Stimulated activated CD8-positive, alpha-beta memory T cell treated with anti-CD3 and anti-CD28 coated beads, Interleukin-4, amount 100 ng/mL, for 24 hours (primary cell): ENCODE data around the gene CXCL10.
"Not testable (repeated sequence)": the region's sequence is repeated elsewhere in the genome, so short reads cannot be mapped to it uniquely, and the experiment has no call there.

ENCODE experiments used
- DNase-seq: peaks from one replicate; pipeline ENCODE4 v3.0.0-alpha.2; 2020; ENCODE audit warnings: low read depth

CXCL10 gene

DNA sequence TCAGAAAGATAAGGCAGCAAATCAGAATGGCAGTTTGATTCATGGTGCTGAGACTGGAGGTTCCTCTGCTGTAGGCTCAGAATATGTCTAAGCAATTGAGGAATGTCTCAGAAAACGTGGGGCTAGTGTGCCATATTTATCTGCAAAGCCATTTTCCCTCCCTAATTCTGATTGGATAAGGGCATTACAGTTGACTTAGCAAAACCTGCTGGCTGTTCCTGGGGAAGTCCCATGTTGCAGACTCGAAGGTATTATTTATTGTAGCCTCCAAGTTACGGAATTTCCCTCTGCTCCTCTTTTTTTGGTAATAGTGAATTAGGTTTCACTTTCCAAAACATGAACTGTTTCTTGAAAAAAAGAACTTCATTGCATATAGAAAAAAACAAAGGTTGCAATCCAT, at the start of gene CXCL10:
Gene CXCL10 (minus strand): TSS at position 109 of the 400 bp plus-strand sequence. CDS start 66 bp downstream, at position 43.
- no peak for DNase-seq

DNA sequence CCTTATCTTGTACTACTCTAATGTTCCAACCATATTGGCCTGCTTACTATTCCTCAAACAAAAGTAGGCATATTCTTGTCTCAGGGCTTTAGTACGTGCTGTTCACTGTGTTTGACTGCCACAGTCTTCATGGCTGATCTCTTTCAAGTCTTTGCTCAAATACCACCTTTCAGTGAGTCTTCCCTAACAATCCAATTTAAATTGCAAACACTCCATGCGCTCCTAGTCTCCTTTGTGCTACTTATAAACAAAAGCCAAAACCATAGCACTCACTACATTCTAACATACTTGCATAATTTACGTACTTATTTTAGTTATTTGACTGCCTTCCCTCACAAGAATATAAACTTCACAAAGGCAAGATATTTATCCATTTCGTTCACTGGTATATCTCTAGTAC, 49.5 kb upstream of the CXCL10 start:
- no peak for DNase-seq

DNA sequence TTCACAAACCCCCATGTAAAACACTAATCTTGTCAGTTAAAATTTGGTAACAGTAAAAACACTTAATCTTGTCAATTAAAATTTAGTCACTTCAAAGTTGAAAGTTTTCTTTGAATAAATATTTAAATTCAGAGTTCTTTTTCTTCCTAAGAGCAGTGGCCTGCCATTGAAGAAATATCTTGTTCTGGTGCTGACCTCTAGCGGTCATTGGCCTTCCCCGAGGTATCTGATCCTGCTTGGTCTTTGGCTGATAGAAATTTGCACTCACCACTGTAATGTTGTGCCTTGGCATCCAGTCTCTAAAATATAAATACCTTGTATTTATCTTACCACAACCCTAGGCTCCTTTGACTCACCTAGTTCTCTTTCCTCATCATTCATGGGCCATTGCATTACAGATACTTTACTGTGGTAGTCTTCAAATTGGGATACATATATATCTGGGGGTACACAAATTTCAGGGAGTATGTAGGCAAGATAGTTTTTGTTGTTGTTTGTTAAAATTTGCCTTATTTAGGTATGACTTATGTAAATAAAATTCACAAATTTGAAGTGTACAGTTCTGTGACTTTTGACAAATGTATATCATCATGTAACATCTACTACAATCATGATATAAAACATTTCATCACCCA, 44.5 kb upstream of the CXCL10 start:
- peak; percentile 51 for DNase-seq

DNA sequence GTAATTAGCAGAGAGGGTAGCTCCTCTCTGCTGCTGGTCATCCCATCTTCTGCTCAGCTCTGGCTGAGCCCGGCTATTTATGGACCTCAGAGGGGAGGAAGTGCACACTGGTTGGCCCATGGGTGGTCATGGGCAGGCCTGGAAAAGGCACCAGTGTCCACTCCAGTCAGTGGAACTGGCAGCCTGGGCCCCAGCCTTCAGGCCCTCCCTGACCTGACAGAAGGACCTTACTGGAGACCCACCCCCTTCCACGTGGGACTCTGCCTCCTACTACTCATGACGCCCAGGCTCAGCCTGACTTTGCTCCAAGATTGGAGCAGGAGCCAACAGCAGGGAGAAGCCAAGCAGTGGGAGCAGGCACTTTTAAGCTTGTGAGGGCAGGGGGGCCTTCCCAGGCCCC, 43.2 kb upstream of the CXCL10 start:
- no peak for DNase-seq

DNA sequence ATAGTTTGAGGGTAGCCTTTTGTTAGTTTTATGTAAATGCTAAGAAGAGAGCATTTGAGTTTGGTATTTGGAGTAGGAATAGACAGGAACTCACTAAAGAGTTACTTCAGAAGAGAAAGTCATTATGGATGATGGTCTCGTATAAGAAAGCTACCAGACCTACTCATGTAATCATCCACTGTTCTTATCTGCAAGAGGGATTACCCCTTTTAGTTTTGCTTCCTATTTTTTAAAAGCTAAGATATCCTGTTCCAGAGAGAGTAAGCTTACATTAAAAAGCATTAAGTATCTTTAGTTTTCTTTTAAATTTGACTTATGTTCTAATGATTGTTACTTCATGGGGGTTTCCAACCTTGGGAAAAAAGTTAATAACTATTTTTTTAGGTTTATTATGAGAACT, 38.7 kb upstream of the CXCL10 start:
- no peak for DNase-seq

DNA sequence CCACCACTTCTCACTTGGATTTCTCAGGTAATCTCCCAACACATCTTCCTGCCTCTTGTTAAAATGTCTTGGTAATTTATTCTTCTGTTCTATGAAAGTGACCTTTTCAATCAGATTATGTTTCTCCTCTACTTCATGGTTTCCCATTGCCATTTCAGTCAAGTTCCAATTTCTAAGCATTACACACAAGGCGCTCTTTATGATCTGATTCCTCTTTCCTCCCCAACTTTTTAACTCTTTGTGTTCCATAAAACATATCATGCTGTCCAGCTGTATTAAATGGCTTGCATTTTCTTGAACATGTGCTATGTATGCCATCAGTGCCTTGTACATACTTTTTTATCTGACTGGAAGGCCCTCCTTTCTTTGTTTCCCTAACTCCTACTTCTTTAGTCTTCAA, 38.1 kb upstream of the CXCL10 start:
- DNase-seq, result no peak

DNA sequence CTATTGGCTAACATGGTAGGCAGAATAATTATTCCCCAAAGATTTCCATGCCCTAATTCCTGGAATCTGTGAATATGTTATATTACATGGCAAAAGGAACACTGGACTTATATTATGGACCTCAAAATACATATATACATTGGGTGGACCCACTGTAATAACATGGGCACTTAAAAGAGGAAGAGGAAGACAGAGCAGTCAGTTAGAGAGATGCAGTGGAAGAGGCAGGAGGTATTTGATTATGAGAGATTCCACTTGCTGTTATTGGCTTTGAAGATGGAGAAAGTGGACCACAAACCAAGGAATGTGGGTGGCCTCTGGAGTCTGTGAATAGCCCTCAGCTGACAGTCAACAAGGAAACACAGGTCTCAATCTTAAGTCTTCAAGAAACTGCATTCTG, 37.2 kb upstream of the CXCL10 start:
- DNase-seq, result no peak

DNA sequence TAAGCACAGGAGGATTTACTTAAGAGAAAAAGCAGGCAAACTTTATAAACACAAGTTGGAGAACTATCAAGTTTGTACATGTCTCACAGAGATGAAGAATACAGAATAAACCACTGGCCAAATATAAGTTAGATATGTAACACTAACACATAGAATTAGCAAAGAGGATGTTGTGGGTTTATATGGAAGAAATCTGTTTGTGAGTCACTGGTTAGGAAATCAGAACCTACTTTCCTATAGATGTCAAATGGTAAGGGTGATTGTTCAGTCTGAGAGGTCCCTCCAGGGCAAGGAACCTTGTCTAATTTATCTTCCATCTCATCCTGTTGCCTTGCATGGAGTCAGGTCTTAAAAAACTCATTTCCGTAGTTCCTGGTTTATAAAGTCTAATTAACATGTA, 36.5 kb upstream of the CXCL10 start:
- no peak for DNase-seq

- DNase-seq, result no peak
These were observed 35.7 kb upstream of the CXCL10 start for GRCh38 chr4:76058888-76059426.

- DNase-seq, result no peak
These were observed 35.0 kb upstream of the CXCL10 start for GRCh38 chr4:76058302-76058701.

DNA sequence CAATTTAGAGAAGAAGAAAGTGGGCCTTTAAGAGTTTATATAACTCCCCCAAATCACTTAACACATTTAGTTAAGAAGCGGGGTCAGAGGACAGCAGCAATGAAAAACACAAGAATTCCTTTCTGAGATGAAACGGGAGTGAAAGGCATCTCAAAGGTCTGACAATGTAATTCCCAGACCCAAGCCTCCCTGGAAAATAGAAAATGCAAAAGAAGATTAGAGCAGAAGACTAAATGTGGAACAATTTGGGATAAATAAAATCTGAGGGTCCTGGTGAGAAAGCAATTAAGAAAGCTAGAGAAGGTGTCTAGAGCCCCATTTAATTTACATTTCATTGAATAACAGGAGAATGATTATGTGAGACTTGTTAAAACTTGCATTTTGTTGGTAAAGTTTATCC, 32.1 kb upstream of the CXCL10 start:
- no peak for DNase-seq

DNA sequence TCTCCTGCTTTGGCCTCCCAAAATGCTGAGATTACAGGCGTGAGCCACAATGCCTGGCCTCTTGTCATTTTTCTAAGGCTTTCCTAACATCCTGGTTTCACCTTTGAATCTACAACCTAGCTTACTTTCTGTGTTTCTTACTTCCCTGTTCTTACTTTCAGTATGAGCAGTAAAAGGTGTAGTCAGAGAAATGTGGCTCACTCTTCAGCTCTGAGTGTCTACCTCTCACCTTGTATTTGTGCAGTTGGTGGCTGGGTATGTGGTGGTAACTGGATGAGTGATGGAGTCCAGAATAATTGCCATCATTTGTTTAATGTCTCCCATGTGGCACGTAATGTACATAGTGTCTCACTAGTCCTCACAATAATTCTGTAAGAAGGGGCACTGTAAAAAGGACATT, 31.7 kb upstream of the CXCL10 start:
- no peak for DNase-seq

GRCh38 chr4:76053730-76054129, 30.4 kb upstream of the CXCL10 start:
- no peak for DNase-seq

- DNase-seq, result not testable (repeated sequence)
These were observed 27.3 kb upstream of the CXCL10 start for GRCh38 chr4:76050560-76051050.

DNA sequence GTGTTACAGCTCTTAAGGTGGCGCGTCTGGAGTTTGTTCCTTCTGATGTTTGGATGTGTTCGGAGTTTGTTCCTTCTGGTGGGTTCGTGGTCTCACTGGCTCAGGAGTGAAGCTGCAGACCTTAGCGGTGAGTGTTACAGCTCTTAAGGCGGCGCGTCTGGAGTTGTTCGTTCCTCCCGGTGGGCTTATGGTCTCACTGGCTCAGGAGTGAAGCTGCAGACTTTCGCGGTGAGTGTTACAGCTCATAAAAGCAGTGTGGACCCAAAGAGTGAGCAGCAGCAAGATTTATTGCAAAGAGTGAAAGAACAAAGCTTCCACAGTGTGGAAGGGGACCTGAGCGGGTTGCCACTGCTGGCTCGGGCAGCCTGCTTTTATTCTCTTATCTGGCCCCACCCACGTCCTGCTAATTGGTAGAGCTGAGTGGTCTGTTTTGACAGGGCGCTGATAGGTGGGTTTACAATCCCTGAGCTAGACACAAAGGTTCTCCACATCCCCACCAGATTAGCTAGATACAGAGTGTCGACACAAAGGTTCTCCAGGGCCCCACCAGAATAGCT, 26.6 kb upstream of the CXCL10 start:
- not testable (repeated sequence) for DNase-seq

- not testable (repeated sequence) for DNase-seq
These were observed 21.4 kb upstream of the CXCL10 start for GRCh38 chr4:76044686-76045085.

DNA sequence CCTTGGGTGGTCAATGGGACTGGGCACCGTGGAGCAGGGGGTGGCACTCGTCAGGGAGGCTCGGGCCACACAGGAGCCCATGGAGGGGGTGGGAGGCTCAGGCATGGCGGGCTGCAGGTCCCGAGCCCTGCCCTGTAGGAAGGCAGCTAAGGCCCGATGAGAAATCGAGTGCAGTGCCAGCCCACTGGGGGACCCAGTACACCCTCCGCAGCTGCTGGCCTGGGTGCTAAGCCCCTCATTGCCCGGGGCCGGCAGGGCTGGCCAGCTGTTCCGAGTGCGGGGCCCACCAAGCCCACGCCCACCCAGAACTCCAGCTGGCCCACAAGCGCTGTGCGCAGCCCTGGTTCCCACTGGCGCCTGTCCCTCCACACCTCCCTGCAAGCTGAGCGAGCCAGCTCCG, 20.0 kb upstream of the CXCL10 start:
- DNase-seq, result not testable (repeated sequence)

DNA sequence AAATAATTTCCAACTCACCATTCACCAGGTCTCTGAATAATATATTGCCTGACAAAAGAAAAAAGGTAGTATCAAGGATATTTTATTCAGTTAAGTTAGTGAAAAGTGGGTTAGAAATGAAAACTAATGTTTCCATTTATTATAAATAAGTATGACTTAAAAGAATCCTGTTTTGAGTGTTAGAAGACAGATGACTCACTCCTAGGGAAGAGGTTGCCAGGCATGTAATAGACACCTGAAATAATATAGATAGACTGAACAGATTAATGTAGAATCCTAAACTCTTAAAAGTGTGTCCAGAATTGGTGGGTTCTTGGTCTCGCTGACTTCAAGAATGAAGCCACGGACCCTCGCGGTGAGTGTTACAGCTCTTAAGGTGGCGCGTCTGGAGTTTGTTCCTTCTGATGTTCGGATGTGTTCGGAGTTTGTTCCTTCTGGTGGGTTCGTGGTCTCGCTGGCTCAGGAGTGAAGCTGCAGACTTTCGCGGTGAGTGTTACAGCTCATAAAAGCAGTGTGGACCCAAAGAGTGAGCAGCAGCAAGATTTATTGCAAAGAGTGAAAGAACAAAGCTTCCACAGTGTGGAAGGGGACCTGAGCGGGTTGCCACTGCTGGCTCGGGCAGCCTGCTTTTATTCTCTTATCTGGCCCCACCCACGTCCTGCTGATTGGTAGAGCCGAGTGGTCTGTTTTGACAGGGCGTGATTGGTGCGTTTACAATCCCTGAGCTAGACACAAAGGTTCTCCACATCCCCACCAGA, 19.1 kb upstream of the CXCL10 start:
- DNase-seq, result not testable (repeated sequence)

DNA sequence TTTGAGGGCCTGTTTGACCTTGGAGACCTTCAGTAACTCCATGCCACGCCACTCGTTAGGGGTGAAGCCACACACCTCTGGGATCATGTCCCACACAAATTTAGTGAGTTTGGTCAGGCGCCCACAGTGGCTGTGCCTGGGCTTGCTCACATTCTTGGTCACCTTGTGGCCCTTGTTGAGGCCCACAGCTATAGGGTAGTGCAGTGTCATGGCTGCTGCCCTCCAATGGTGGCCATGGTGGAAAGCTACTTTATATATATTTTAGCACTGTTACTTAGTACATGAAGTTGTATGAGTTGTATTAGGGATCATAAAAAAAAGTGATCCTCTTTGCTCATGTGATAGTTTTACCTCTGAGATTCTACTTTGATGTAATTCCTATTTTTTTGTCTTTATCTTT, 13.6 kb upstream of the CXCL10 start:
- DNase-seq, result no peak

GRCh38 chr4:76035799-76036380, 12.6 kb upstream of the CXCL10 start, which contains the start of gene CXCL11:
Gene CXCL11, minus strand, starts transcription at chr4:76036070. Its CDS starts 83 bp downstream, at chr4:76035987.
- DNase-seq, result no peak

GRCh38 chr4:76035141-76035540, 11.8 kb upstream of the CXCL10 start:
- DNase-seq, result no peak

DNA sequence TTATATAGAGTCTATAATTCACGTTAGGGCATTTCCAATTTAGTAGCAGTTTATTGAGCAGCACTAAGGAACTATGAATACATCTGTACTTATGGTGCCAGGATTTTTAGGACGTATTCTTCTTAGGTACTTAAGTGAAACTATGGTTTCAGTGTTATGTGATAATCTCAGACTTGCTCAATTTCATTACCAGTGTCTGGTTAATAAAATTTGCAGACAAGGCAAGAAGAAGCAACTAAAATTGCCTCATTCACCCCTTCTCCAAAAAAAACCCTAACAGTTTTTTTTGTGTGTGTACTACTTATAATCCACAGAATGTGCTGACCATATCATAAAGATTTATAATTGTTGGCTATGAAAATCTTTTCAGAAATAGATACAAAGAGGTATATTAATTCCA, 6.0 kb upstream of the CXCL10 start:
- DNase-seq, result no peak
